Pancreas (tissue), 10 donors: ENCODE measurements around the gene KIAA0825. TPM values are rescaled to one million over a fixed set of nuclear protein-coding genes. Genes with fewer than 3 reads are reported as not detected.

Experiments
- ATAC-seq, 4 donors: fragments of 200-7000 bp; cut with Tn5 transposase; one replicate each; pipeline versions ENCODE4 v1.8.0 to v1.9.1; 2020; ENCODE audit warnings: mild to moderate bottlenecking in 4 of 4, moderate library complexity in 4 of 4
- DNase-seq, 6 donors: peaks; one replicate each; pipeline ENCODE4 v3.0.0-alpha.2; 2020
- FAIRE-seq: peaks from 2 replicates; lab custom pipeline; 2012; peaks lifted over from hg19 to GRCh38; lab: Jason Lieb, UNC
- H3K27ac ChIP-seq, 4 donors: fragments of 200-600 bp; sonication (generic); 1 replicate in 3 of 4; 2 replicates in 1 of 4; pipeline versions ENCODE4 v1.5.0 to v1.8.0; 2020
- H3K27me3 ChIP-seq, 4 donors: fragments of 200-600 bp; one replicate each; pipeline ENCODE4 v1.8.0; 2021
- H3K36me3 ChIP-seq, 3 donors: fragments of 200-600 bp; sonication (generic) in 1 of 3; one replicate each; pipeline versions ENCODE4 v1.5.0 to v1.8.0; 2020 to 2021
- H3K4me1 ChIP-seq, 3 donors: fragments of 200-600 bp; one replicate each; pipeline ENCODE4 v1.8.0; 2021
- H3K4me3 ChIP-seq, 4 donors: fragments of 200-600 bp; sonication (generic) in 2 of 4; one replicate each; pipeline versions ENCODE4 v1.5.0 to v1.8.0; 2020 to 2021
- H3K9me3 ChIP-seq, 4 donors: fragments of 200-600 bp; one replicate each; pipeline ENCODE4 v1.8.0; 2021
- WGBS, 2 donors: extraction: QIAGEN DNeasy Blood & Tissue Kit; methylation state at CpG; one replicate each; pipeline ENCODE4 v1.1.7; 2013; 5-methylcytosine and 5-hydroxymethylcytosine counted together
- intact Hi-C, 3 donors: fragments of 100-400 bp; cut with DNase I; formaldehyde crosslinking; loops; one replicate each; pipeline versions ENCODE4 v1.11.1 to v1.14.2; 2022
- polyA plus RNA-seq, 2 donors: library from polyadenylated mRNA; stranded (reverse); fragments of 200-250 nt; gene quantifications; one replicate each; pipeline ENCODE4 v1.2.3, GENCODE V29; 2013
- total RNA-seq, 6 donors: library from RNA; stranded (reverse); fragmentation: NEBNext Ultra II Directional in 4 of 6; extraction: Animal tissue kit (Norgen Biotek cat#: 25700) in 4 of 6; gene quantifications; one replicate each; pipeline versions ENCODE4 v1.2.1 to v1.2.4, GENCODE V29; 2021 to 2023
- TF ChIP-seq, protein P1 (sequence below), 4 donors: fragments of 200-600 bp; sonication (generic) in 3 of 4; IDR thresholded peaks; one replicate each; pipeline versions ENCODE4 v1.5.0 to v1.8.0; 2021; ENCODE audit warnings: antibody characterized with exemption in 4 of 4
- donor health status: healthy with polysubstance abuse.
- donor health status: DM: no; HTN: no; CAD: no; lungs with moderate emphysema.
- donor health status: DM: no; HTN: no; CAD: no.
- donor health status: control.
- donor health status: control.
- donor health status: Bipolar disorder and iron deficiency.
- donor health status: DM: yes; HTN: yes; CAD: no.
- donor health status: DM: no; HTN: no; CAD: no.
- donor health status: DM: no; HTN: no; CAD: no.
- donor health status: DM: yes; HTN: yes; CAD: no.

Gene KIAA0825
- total and polyA plus RNA-seq, 8 donors: 0.33 to 3.1 (median 2.0) TPM

DNA sequence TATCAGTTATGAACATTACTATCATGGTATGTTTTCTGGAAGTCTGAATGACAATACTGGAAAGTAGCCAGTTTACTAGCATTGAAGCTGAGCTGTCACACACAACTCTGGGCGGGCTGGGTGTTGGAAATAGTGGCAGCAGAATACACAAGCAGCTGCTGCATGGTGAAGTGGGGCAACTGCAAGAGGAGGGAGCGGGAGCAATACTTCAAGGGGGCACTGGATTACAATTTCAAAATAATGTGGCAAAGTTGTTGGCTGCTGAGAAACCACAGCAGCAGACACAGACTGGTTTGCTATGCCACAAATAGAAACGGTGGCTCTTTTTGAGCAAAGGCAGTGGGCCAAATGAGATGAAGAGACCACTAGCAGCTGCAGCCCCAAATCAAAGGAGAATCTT is 350.2 kb downstream of the KIAA0825 start:
- 87 to 99% methylated on average over 3 of the region's 3 CpGs for WGBS, 2 donors
- ATAC-seq: no peak
- intact Hi-C loops: no loop called here
- no peak overlapping the region for H3K27ac ChIP-seq
- DNase-seq: no peak
- H3K9me3 ChIP-seq: no peaks in the 10 kb centered on the region
- FAIRE-seq: no peak
- H3K4me3 ChIP-seq: no peak overlapping the region
- no peaks in the 10 kb centered on the region for H3K4me1 ChIP-seq
- H3K27me3 ChIP-seq: no peaks in the 10 kb centered on the region
- no peaks in the 10 kb centered on the region for H3K36me3 ChIP-seq
- TF ChIP-seq, protein P1, sequence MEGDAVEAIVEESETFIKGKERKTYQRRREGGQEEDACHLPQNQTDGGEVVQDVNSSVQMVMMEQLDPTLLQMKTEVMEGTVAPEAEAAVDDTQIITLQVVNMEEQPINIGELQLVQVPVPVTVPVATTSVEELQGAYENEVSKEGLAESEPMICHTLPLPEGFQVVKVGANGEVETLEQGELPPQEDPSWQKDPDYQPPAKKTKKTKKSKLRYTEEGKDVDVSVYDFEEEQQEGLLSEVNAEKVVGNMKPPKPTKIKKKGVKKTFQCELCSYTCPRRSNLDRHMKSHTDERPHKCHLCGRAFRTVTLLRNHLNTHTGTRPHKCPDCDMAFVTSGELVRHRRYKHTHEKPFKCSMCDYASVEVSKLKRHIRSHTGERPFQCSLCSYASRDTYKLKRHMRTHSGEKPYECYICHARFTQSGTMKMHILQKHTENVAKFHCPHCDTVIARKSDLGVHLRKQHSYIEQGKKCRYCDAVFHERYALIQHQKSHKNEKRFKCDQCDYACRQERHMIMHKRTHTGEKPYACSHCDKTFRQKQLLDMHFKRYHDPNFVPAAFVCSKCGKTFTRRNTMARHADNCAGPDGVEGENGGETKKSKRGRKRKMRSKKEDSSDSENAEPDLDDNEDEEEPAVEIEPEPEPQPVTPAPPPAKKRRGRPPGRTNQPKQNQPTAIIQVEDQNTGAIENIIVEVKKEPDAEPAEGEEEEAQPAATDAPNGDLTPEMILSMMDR (IDR thresholded peaks at IDR 0.05): no peak

DNA sequence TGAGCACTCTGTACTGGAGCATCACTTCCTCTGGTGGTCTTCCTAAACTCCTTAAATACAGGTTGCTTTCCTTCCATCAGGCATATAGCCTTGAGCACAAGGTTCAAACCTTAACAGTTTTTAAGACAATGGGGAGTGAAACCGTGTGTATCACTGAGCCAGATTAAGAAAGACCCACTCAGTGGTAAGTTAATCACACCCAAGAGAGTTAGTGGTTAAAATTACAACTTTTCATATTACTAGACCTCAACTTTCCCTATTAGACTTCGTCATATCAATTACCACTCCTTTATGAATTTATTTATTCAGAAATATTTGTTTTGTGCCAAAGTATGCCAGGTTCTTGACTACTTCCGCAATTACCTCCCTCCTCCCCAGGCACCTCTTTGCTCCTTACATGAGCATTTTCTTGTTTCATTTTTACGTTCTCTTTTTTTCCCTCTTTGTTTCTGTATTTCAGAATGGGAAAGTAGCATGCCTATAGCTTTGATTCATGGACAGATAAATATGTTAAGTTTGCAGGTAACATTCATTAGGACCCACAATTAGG is 351.0 kb downstream of the KIAA0825 start:
- ATAC-seq (no peak), DNase-seq (no peak), FAIRE-seq (no peak)
- H3K4me3 ChIP-seq: no peak overlapping the region
- H3K9me3 ChIP-seq: no peaks in the 10 kb centered on the region
- TF ChIP-seq, protein P1 (IDR thresholded peaks at IDR 0.05): no peak
- no peaks in the 10 kb centered on the region for H3K4me1 ChIP-seq
- H3K36me3 ChIP-seq: no peaks in the 10 kb centered on the region
- WGBS, 2 donors: 79 to 87% methylated on average over 4 of the region's 4 CpGs
- no peaks in the 10 kb centered on the region for H3K27me3 ChIP-seq
- intact Hi-C loops: no loop called here
- no peak overlapping the region for H3K27ac ChIP-seq

DNA sequence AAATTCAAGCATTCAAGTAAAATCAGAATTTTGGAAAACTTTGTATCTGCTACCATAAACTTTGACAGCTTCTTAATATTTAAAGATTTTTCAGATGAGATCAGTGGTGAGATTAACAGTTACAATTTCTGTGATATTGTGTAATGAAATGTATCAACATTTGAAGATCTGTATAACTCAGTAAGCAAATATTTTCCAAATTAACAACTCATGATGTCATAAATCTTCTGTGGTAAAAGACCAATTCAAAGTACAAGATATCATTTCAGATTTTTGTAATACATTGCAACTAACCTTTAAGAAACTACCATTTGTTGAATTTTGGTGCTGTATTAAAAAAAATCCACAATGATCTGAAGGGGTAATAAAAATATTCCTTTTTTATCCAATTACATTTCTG is 352.2 kb downstream of the KIAA0825 start:
- ATAC-seq (no peak), DNase-seq (no peak), FAIRE-seq (no peak)
- no peaks in the 10 kb centered on the region for H3K9me3 ChIP-seq
- H3K36me3 ChIP-seq: no peaks in the 10 kb centered on the region
- H3K27ac ChIP-seq: no peak overlapping the region
- TF ChIP-seq, protein P1 (IDR thresholded peaks at IDR 0.05): no peak
- intact Hi-C loops: no loop called here
- H3K27me3 ChIP-seq: no peaks in the 10 kb centered on the region
- no peak overlapping the region for H3K4me3 ChIP-seq
- no peaks in the 10 kb centered on the region for H3K4me1 ChIP-seq

DNA sequence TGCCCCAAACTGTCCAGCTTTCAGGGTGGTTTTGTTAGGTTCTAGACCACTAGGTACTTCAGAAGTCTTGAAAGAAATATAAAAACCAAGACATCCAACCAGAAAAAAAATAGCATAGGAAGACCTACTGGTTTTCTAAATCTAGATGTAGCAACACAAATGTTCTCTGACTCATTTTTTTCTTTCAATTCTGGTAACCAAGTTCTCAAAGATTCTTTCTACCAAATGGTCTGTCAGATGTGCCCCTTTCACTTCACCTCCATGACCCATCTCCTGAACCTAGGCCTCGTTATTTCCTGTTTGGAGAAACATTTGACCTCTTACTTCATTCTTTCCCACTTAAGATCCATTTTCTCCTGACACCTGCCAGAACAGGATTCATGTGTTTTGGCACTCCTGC is 355.3 kb downstream of the KIAA0825 start:
- no peaks in the 10 kb centered on the region for H3K4me1 ChIP-seq
- no peaks in the 10 kb centered on the region for H3K9me3 ChIP-seq
- TF ChIP-seq, protein P1 (IDR thresholded peaks at IDR 0.05): no peak
- no peak for DNase-seq
- no peaks in the 10 kb centered on the region for H3K27me3 ChIP-seq
- intact Hi-C loops: no loop called here
- ATAC-seq: no peak
- H3K36me3 ChIP-seq: no peaks in the 10 kb centered on the region
- WGBS, 2 donors: 69 to 78% methylated on average over 1 of the region's 1 CpG
- FAIRE-seq: no peak
- H3K27ac ChIP-seq: no peak overlapping the region
- no peak overlapping the region for H3K4me3 ChIP-seq

DNA sequence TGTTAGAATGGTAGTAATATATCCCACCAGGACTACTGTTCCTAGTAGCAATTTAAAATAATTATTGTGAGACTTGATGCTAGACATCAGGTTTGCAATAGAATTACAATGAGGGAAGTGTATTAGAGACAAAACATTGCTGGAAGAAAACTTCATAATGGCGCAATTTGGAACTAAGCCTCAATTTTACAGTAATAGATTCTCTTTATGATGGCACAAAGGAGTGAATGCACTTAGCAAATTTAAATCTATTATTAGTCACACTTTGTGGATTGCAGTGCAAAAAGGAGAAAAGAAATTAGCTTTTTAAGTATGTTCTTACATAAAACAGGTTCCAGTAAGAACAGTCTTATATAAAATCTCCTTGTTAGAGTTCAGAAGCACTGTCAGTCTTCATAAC is 358.3 kb downstream of the KIAA0825 start:
- H3K27ac ChIP-seq: no peak overlapping the region
- H3K4me3 ChIP-seq: no peak overlapping the region
- whole genome bisulfite sequencing, 2 donors: 97% methylated on average over 1 of the region's 1 CpG
- H3K9me3 ChIP-seq: no peaks in the 10 kb centered on the region
- H3K36me3 ChIP-seq: no peaks in the 10 kb centered on the region
- no peak for FAIRE-seq
- no peak for ATAC-seq
- no peak for DNase-seq
- intact Hi-C loops: no loop called here
- H3K27me3 ChIP-seq: no peaks in the 10 kb centered on the region
- TF ChIP-seq, protein P1 (IDR thresholded peaks at IDR 0.05): no peak
- no peaks in the 10 kb centered on the region for H3K4me1 ChIP-seq
